ENCODE results near the gene AP2A1. TPM values are rescaled to one million over a fixed set of nuclear protein-coding genes. Genes with fewer than 3 reads are reported as not detected.

The AP2A1 gene
- total RNA-seq, 1 donor from 2014 or later = 168 TPM

DNA sequence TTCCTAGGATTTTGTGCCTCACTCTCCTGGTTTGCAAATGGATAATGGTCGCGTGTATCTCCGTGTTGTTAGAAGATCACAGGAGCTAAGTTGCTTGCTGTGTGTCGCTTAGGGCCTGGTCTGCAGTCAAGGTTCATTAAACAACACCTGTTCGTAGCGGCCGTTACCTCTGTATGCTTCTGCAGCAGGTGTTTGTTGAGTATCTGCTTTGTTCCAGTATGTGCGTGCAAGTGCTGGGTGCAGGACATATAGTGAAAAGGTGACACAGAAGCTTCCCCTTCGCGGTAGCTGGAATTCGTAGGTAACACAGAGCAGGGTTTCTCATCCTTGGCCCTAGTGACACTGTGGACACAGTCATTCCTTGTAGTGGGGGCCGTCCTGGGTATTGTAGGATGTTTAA is 56.7 kb downstream of the AP2A1 start:
- TF ChIP-seq CTCF (IDR thresholded peaks at IDR 0.05; ENCODE audit: insufficient read depth, low read depth, low read length) (no peak), EZH2 (IDR thresholded peaks at IDR 0.05; ENCODE audit: insufficient read depth, low read length) (no peak)
- FAIRE-seq (no peak), DNase-seq (ENCODE audit: low read depth) (no peak)
- Histone ChIP-seq H3K27ac (ENCODE audit: low read depth, low read length) (no peak overlapping the region), H3K36me3 (ENCODE audit: insufficient read depth, low read length) (peaks cover 8% of the 10 kb centered on the region), H4K20me1 (ENCODE audit: insufficient read depth, low read length) (peaks cover 54% of the 10 kb centered on the region), H3K4me2 (ENCODE audit: low read length) (no peak overlapping the region), H2AFZ (ENCODE audit: low read depth, low read length) (no peak overlapping the region), H3K4me3 (ENCODE audit: insufficient read depth, low read depth, low read length) (no peak overlapping the region), H3K4me1 (ENCODE audit: insufficient read depth, low read length) (no peaks in the 10 kb centered on the region), H3K27me3 (ENCODE audit: insufficient read depth, low read length) (no peaks in the 10 kb centered on the region), H3K9me3 (ENCODE audit: insufficient read depth, low read depth, low read length) (no peaks in the 10 kb centered on the region), H3K9ac (ENCODE audit: low read length) (no peak overlapping the region), H3K79me2 (ENCODE audit: insufficient read depth, low read length) (peaks cover 62% of the 10 kb centered on the region)
- peaks cover 14% of the 10 kb centered on the region for H3K36me3 Mint-ChIP-seq (ENCODE audit: low read depth, unreplicated experiment)
- no peak overlapping the region for H3K27ac Mint-ChIP-seq (ENCODE audit: unreplicated experiment)
- H3K9me3 Mint-ChIP-seq (ENCODE audit: unreplicated experiment) = peaks cover 4% of the 10 kb centered on the region
- H3K27me3 Mint-ChIP-seq (ENCODE audit: low read depth, unreplicated experiment) = no peaks in the 10 kb centered on the region
- no peak overlapping the region for H3K4me3 Mint-ChIP-seq (ENCODE audit: unreplicated experiment)
- H3K4me1 Mint-ChIP-seq (ENCODE audit: low read depth, unreplicated experiment) = peaks cover 10% of the 10 kb centered on the region

DNA sequence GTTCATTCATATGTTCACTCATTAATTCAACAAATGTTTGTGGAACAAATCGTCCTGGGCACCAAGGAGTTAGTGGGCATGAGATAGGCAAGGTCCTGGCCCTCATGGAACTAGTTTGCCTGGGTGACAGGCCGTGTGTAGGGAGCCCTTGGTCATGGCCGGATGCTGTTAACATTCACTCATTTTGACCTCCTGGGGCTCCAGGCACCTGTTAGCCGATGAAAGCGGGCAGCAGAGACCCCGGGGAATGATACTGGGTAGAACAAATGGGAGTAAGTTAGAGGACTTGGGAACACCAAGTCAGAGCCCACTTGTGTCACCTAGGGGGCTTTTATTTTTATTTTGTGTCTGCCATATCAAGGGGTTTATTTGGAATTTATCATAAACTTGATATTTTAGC is 57.9 kb downstream of the AP2A1 start:
- Histone ChIP-seq H3K27me3 (ENCODE audit: insufficient read depth, low read length) (no peaks in the 10 kb centered on the region), H3K9ac (ENCODE audit: low read length) (no peak overlapping the region), H3K4me3 (ENCODE audit: insufficient read depth, low read depth, low read length) (no peak overlapping the region), H3K27ac (ENCODE audit: low read depth, low read length) (no peak overlapping the region), H3K36me3 (ENCODE audit: insufficient read depth, low read length) (peaks cover 8% of the 10 kb centered on the region), H3K4me1 (ENCODE audit: insufficient read depth, low read length) (no peaks in the 10 kb centered on the region), H3K4me2 (ENCODE audit: low read length) (no peak overlapping the region), H3K9me3 (ENCODE audit: insufficient read depth, low read depth, low read length) (no peaks in the 10 kb centered on the region), H2AFZ (ENCODE audit: low read depth, low read length) (no peak overlapping the region), H4K20me1 (ENCODE audit: insufficient read depth, low read length) (peaks cover 51% of the 10 kb centered on the region), H3K79me2 (ENCODE audit: insufficient read depth, low read length) (peaks cover 50% of the 10 kb centered on the region)
- Mint-ChIP-seq H3K27me3 (ENCODE audit: low read depth, unreplicated experiment) (no peaks in the 10 kb centered on the region), H3K36me3 (ENCODE audit: low read depth, unreplicated experiment) (peaks cover 14% of the 10 kb centered on the region), H3K4me3 (ENCODE audit: unreplicated experiment) (no peak overlapping the region), H3K4me1 (ENCODE audit: low read depth, unreplicated experiment) (peaks cover 4% of the 10 kb centered on the region), H3K27ac (ENCODE audit: unreplicated experiment) (no peak overlapping the region), H3K9me3 (ENCODE audit: unreplicated experiment) (peaks cover 4% of the 10 kb centered on the region)
- TF ChIP-seq EZH2 (IDR thresholded peaks at IDR 0.05; ENCODE audit: insufficient read depth, low read length) (no peak), CTCF (IDR thresholded peaks at IDR 0.05; ENCODE audit: insufficient read depth, low read depth, low read length) (no peak)
- DNase-seq (ENCODE audit: low read depth) (no peak), FAIRE-seq (no peak)

DNA sequence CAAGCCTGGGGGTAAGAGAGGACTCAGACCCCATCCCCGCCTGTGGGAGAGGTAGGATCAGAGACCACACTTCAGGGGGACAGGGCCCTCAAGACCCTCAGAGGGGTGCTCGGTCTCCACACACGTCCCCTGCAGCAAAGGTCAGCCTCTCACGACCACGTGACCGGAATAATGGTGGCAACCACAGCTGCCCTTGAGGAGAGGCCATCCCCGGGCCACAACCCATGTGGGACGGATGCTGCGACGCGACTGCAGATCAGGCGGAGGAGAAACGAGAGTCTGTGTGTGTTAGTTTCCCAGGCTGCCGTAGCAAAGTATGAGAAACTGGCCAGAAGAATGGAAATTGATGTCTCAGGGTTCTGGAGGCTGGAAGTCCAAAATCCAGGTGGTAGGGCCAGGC is 60.2 kb downstream of the AP2A1 start:
- Histone ChIP-seq H3K4me3 (ENCODE audit: insufficient read depth, low read depth, low read length) (no peak overlapping the region), H3K4me1 (ENCODE audit: insufficient read depth, low read length) (peaks cover 5% of the 10 kb centered on the region), H3K27ac (ENCODE audit: low read depth, low read length) (no peak overlapping the region), H3K9me3 (ENCODE audit: insufficient read depth, low read depth, low read length) (no peaks in the 10 kb centered on the region), H3K79me2 (ENCODE audit: insufficient read depth, low read length) (peaks cover 37% of the 10 kb centered on the region), H4K20me1 (ENCODE audit: insufficient read depth, low read length) (peaks cover 51% of the 10 kb centered on the region), H3K27me3 (ENCODE audit: insufficient read depth, low read length) (no peaks in the 10 kb centered on the region), H3K36me3 (ENCODE audit: insufficient read depth, low read length) (peaks cover 8% of the 10 kb centered on the region), H3K4me2 (ENCODE audit: low read length) (no peak overlapping the region), H2AFZ (ENCODE audit: low read depth, low read length) (no peak overlapping the region), H3K9ac (ENCODE audit: low read length) (no peak overlapping the region)
- peaks cover 13% of the 10 kb centered on the region for H3K36me3 Mint-ChIP-seq (ENCODE audit: low read depth, unreplicated experiment)
- peaks cover 4% of the 10 kb centered on the region for H3K9me3 Mint-ChIP-seq (ENCODE audit: unreplicated experiment)
- no peaks in the 10 kb centered on the region for H3K4me1 Mint-ChIP-seq (ENCODE audit: low read depth, unreplicated experiment)
- DNase-seq (ENCODE audit: low read depth) (no peak), FAIRE-seq (no peak)
- no peak overlapping the region for H3K4me3 Mint-ChIP-seq (ENCODE audit: unreplicated experiment)
- TF ChIP-seq EZH2 (IDR thresholded peaks at IDR 0.05; ENCODE audit: insufficient read depth, low read length) (no peak), CTCF (IDR thresholded peaks at IDR 0.05; ENCODE audit: insufficient read depth, low read depth, low read length) (no peak)
- H3K27me3 Mint-ChIP-seq (ENCODE audit: low read depth, unreplicated experiment) = no peaks in the 10 kb centered on the region
- H3K27ac Mint-ChIP-seq (ENCODE audit: unreplicated experiment) = no peak overlapping the region

All from astrocyte (in vitro differentiated cells and primary cell).